Stimulated activated CD4-positive, alpha-beta T cell treated with anti-CD3 and anti-CD28 coated beads, Interleukin-4, amount 100 ng/mL, for 1 hour (primary cell): Measurements from ENCODE around the gene ZNF562.

Experiments
- DNase-seq: peaks from one replicate; pipeline ENCODE4 v3.0.0-alpha.2; 2020

ZNF562 gene

GRCh38 chr19:9641810-9642209 lies 33.1 kb downstream of the ZNF562 start:
- no peak for DNase-seq

DNA sequence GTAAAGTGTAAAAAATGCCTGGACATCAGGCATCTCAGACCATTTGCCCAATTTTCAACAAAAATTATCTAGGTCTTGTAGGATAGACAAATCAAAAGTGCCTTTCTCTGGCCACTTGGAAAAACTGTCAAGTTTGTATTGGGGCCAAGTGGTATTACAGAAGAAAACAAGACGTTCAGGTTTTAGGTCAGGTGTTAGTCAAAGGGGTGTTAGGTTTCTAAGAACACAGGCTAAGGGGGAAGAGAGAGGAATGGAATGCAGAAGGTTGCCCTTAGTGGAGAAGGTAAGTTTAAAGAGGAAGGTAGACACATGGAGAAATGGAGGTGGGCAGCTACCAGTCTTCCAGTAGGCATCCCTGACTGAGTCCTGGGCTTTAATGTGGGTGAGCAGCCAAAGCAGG lies 33.9 kb downstream of the ZNF562 start:
- DNase-seq, result no peak

DNA sequence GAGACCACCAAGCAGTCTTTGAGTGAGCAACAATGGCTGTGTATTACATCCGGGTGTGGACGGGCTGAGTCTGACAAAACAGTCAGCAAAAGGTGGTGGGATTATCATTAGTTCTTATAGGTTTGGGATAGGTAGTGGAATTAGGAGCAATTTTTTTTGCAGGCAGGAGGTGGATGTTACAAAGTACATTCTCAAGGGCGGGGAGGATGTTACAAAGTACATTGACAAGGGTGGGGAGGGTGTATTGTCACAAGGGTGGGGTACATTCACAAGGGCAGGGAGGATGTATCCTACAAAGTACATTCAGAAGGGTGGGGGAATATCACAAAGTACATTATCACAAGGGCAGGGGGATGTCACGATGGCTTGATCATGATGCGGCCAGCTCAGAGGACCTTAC lies 38.9 kb downstream of the ZNF562 start:
- no peak for DNase-seq

- DNase-seq, result no peak
These were observed 47.0 kb downstream of the ZNF562 start for GRCh38 chr19:9627856-9628255.

DNA sequence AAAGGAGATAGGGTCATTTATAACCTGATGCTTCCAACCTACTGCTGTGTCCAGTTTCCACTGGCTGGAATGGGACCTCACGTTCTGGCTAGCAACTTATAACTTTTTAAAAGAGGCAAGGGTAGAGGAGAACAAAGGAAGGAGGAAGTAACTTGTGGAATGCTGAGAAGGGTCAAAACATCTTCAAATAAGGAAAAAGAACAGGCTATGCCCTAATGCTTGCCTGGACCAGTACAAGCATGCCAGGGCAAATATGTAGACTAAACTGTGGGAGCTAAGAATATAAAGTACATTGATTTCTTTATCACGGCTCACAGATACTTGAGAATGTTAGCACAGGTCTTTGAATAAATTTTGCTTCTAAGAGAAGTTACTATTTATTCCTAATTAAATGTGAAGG lies 52.4 kb downstream of the ZNF562 start:
- no peak for DNase-seq

DNA sequence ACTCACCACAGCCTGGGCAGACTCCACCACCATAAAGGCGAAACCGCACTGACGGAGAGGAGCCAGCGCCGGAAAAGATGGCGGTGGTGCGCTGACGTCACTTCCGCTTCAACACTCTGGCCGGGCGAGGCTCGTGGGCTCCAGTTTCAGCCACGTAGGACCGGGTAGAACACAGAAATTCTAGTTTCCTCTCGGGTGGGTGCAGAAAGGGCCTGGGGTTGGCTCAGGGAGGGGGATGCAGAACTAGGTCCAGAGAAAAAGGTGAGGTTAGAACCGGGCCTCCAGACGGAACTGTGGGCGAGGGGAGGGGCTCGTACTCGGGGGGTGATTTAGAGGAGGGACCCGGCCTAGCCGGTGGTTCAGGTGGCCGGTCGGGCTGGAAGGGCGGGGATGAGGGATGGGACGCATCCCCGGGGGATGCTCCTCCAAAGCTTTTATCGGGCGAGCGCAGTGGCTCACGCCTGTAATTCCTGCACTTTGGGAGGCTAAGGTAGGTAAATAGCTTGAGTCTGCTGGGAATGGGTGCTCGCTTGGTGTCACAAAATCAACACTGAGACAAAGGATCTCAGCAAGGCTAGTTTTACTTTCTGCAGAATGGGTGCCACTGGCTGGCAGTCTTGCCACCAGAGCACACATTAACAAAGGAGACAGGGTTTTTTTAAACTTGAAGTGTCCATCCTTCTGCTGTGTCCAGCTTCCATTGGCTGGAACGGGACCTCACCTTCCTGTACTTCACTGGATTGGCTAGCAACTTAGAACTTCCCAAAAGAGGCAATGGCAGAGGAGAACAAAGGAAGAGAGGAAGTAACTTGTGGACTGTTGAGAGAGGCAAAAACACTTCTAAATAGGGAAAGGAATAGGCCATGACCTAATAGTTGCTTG lies 53.5 kb downstream of the ZNF562 start, which contains the start of gene ZNF561:
Gene ZNF561, minus strand, starts transcription at position 77 of the 882 bp plus-strand sequence. CDS start 1,776 bp downstream, outside the sequence.
- peak; percentile 84 for DNase-seq

- DNase-seq, result no peak
These were observed 54.1 kb downstream of the ZNF562 start for GRCh38 chr19:9620842-9621155.

GRCh38 chr19:9615844-9616243 lies 59.1 kb downstream of the ZNF562 start:
- DNase-seq, result no peak

DNA sequence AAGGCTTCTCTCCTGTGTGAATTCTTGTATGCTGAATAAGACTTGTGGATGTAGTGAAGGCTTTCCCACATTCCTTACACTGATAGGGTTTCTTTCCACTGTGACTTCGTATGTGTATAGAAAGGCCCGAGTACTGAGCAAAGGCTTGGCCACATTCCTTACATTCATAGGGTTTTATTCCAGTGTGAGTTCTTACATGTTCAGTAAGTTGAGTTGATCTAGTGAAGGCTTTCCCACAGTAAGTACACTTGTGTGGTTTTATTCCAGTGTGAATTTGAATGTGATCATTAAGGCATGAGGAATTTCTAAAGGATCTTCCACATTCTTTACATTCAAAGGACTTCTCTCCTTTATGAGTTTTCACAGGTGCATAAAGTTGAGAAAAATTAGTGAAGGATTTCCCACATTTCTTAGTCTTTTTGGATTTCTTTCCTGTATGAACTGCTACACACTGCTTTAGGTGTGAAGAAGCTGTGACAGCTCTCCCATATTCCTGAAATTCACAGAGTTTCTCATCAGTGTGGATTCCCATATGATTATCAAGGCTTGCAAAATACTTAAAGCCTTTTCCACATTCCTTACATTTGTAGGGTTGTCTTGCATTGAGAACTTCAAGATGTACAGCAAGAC lies 64.3 kb downstream of the ZNF562 start:
- no peak for DNase-seq

DNA sequence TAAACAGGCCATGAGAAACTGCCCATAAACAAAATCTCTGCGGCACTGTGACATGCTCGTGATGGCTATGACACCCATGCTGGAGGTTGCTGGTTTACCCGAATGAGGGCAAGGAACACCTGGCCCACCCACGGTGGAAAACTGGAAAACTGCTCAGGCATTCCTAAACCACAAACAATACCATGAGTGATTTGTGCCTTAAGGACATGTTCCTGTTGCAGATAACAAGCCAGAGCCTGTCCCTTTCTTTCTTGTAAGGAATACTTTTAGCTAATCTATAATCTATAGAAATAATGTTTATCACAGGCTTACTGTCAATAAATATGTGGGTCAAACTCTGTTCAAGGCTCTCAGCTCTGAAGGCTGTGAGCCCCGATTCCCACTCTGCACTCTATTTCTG lies 66.0 kb downstream of the ZNF562 start:
- no peak for DNase-seq

DNA sequence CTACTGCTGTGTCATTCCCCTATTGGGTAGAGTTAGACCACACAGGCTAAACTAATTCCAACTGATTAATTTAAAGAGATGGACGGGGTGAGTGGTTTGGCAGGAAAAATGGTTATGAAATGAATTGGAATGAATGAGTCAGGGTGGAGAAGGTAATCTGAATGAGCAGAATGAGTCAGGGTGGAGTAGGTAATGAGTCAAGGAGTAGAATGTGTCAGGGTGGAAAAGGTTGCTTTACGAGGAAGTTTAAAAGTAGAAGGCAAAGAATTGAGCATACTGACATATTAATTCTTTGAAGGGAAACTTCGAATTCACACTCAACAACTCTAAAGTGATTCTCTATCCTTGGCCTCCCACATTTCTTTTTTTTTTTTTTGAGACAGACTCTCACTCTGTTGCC lies 77.9 kb downstream of the ZNF562 start:
- no peak for DNase-seq
